ENCODE data around the gene B3GALT6.

DNA sequence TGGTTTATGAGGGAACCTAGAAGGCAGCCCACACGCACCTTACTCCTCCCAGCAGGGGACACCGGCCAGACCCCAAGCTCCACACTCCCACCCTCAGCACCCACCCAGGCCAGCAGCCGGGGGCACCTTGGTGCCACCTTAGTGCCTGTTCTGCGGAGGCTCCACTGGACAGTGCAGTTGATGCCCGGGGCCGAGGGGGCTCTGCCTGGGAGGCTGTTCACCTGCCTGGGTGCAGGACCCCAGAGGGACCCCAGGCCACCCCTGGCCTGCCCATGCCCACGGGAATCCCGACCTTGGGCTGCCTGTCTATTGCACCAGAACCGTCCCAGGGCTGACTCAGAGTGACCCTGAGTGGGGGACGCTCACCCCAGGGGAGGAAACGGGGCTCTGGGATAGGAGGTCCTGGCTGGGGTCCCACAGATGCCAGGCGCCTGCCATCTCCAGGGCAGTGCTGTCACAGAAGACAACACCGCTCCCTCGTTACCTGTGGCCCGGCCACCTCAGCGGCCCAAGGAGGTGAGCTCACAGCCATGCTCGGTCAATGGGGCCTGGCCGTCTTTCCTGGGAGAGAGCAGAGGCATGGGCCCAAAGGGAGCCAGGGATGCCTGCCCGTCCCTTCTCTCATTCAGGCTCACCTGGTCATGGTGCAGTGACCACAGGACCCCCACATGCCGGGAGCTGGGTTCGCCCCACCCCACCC lies 48.9 kb downstream of the B3GALT6 start:
- no peak for TF ChIP-seq POLR2AphosphoS5 (IDR thresholded peaks at IDR 0.05; ENCODE audit: borderline replicate concordance, low read depth, low read length)
- TF ChIP-seq FOXP2 (optimal IDR thresholded peaks at IDR 0.05; ENCODE audit: control extremely low read depth, extremely low read length, insufficient read depth): no peak
- TF ChIP-seq EZH2 (IDR thresholded peaks at IDR 0.05): no peak

Data from SK-N-MC (cell line).